H1 (cell line): ENCODE measurements around the gene TOM1.
A peak's percentile ranks its signal among the peaks of the same experiment; 100 is the strongest.

Source experiments
- CREB1 ChIP-seq: IDR thresholded peaks from 2 replicates; pipeline ENCODE4 v1.6.1; 2012; ENCODE audit warnings: inconsistent platforms
- CTCF ChIP-seq, 3 experiments: IDR thresholded peaks; 1 replicate in 2 of 3; 2 replicates in 1 of 3; pipeline versions ENCODE4 v1.5.1 to v1.6.1; 2011; ENCODE audit warnings: low read length in 3 of 3, mild to moderate bottlenecking in 3 of 3, inconsistent platforms in 2 of 3, low read depth in 1 of 3, moderate library complexity in 1 of 3; ENCODE audit not compliant: insufficient read depth in 1 of 3; ENCODE audit errors: control extremely low read depth in 1 of 3
- EP300 ChIP-seq, 2 experiments: IDR thresholded peaks; 1 replicate in 1 of 2; 2 replicates in 1 of 2; pipeline ENCODE4 v1.6.1; 2011 to 2012; ENCODE audit warnings: low read depth in 2 of 2, low read length in 2 of 2, mild to moderate bottlenecking in 2 of 2, borderline replicate concordance in 1 of 2, inconsistent platforms in 1 of 2, moderate library complexity in 1 of 2
- EZH2 ChIP-seq: fragments of 200-600 bp; sonication (generic); IDR thresholded peaks from 2 replicates; pipeline ENCODE4 v1.7.1; 2012; ENCODE audit warnings: low read depth, mild to moderate bottlenecking, moderate library complexity, low read length, inconsistent platforms; ENCODE audit not compliant: severe bottlenecking
- MAX ChIP-seq: IDR thresholded peaks from 2 replicates; pipeline ENCODE4 v1.6.1; 2012; ENCODE audit warnings: inconsistent platforms
- PHF8 ChIP-seq: fragments of 200-600 bp; sonication (generic); conservative IDR thresholded peaks from 2 replicates; pipeline ENCODE4 v1.7.1; 2012; ENCODE audit warnings: low read depth, mild to moderate bottlenecking, inconsistent platforms, low read length, moderate library complexity
- RFX5 ChIP-seq: IDR thresholded peaks from 2 replicates; pipeline ENCODE4 v1.6.1; 2011; ENCODE audit warnings: low read depth, low read length, improper control_type of control experiment, borderline replicate concordance
- TAF1 ChIP-seq: IDR thresholded peaks from 2 replicates; pipeline ENCODE4 v1.6.1; 2011; ENCODE audit warnings: mild to moderate bottlenecking, low read depth, low read length
- TCF12 ChIP-seq: IDR thresholded peaks from 2 replicates; pipeline ENCODE4 v1.6.1; 2011; ENCODE audit warnings: low read depth, mild to moderate bottlenecking, low read length

GRCh38 chr22:35337932-35338331, 38.2 kb downstream of the TOM1 start:
- TF ChIP-seq CTCF (IDR thresholded peaks at IDR 0.05; ENCODE audit: control extremely low read depth in 1 of 3, insufficient read depth in 1 of 3, low read depth in 1 of 3, low read length in 3 of 3) (peak; percentile 18 to 41 (median 25)), TAF1 (no peak), CREB1 (no peak), PHF8 (no peak), MAX (no peak), EP300 (IDR thresholded peaks at IDR 0.05; ENCODE audit: borderline replicate concordance in 1 of 2, low read depth in 2 of 2, low read length in 2 of 2) (no peak), EZH2 (no peak), RFX5 (peak; percentile 79), TCF12 (no peak)
